Astrocyte (in vitro differentiated cells and primary cell): ENCODE results near the gene LARGE1.

Source experiments
- EZH2 ChIP-seq: IDR thresholded peaks from 2 replicates; pipeline ENCODE4 v1.6.1; 2012; ENCODE audit warnings: mild to moderate bottlenecking, low read length, inconsistent platforms; ENCODE audit not compliant: insufficient read depth
- TF ChIP-seq, protein P1 (sequence below): IDR thresholded peaks from 2 replicates; pipeline ENCODE4 v1.5.1; 2011; ENCODE audit warnings: low read depth, mild to moderate bottlenecking, inconsistent platforms, low read length, moderate library complexity; ENCODE audit not compliant: insufficient read depth

DNA sequence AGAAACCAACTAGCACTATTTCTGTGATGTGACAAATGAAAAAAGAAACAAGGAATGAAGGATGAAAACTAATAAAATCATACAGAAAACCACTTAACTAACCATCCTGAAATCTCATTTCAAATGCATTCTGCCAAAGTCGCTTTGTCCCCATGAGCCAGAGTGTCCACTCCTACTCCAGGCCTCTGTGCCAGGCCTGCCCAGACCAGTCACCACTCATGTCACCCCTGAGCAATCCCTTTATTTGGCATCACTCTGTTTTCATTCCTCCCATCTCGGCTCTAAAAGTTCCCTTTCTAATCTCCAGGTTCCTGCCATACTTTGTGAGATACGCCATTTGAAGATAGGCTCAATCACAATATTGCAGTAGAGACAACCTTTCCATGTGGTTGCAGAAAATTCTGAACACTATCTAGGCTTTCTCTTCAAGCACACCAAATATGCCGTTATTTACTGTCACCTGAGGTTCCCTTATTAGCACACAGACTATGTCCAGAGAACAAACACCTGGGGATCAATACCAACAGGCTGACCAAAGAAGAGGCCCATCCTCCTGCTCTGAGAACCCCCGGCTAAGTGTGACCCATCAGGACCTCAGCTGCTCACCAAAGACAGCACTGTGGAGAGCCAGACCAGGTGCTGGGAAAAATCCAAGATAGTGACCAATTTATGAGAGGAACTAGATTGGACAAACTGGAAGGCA is 202.4 kb downstream of the LARGE1 start:
- TF ChIP-seq, protein P1, sequence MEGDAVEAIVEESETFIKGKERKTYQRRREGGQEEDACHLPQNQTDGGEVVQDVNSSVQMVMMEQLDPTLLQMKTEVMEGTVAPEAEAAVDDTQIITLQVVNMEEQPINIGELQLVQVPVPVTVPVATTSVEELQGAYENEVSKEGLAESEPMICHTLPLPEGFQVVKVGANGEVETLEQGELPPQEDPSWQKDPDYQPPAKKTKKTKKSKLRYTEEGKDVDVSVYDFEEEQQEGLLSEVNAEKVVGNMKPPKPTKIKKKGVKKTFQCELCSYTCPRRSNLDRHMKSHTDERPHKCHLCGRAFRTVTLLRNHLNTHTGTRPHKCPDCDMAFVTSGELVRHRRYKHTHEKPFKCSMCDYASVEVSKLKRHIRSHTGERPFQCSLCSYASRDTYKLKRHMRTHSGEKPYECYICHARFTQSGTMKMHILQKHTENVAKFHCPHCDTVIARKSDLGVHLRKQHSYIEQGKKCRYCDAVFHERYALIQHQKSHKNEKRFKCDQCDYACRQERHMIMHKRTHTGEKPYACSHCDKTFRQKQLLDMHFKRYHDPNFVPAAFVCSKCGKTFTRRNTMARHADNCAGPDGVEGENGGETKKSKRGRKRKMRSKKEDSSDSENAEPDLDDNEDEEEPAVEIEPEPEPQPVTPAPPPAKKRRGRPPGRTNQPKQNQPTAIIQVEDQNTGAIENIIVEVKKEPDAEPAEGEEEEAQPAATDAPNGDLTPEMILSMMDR = no peak
- no peak for TF ChIP-seq EZH2
